Measurements from ENCODE around the gene CEP43. TPM values are rescaled to one million over a fixed set of nuclear protein-coding genes. Genes with fewer than 3 reads are reported as not detected.

CEP43 gene
- total RNA-seq, 2 experiments from 2014 or later, result 19.9 to 20.0 TPM

DNA sequence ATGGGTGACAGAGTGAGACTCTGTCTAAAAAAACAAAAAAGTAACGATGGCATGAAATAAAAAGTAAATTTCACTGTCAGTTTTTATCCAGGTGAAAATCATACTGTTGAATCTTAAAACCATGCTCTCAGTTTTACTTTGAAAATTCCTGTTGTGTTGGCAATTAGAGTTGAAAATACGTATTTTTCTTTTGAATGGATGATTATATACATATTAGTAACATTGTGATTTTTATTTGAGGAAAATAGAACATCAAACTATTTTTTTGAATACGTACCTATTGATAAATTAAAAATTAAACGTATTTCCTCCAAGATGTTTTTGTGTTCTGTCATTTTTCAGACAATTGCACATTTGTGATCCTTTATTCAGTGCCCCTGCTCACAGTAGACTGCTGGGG lies 14.7 kb downstream of the CEP43 start:
- Mint-ChIP-seq H3K27me3 (no peaks in the 10 kb centered on the region), H3K36me3 (ENCODE audit: low read depth) (peaks cover 36% of the 10 kb centered on the region), H3K4me1 (peaks cover 5% of the 10 kb centered on the region), H3K9me3 (ENCODE audit: low read depth) (no peaks in the 10 kb centered on the region), H3K27ac (no peak overlapping the region), H3K4me3 (no peak overlapping the region)
- ATAC-seq (no peak), DNase-seq (no peak)
- ChIA-PET CTCF (interaction anchor here (0.9 to 1.5 kb wide), 2 partner anchors 14 to 25 kb away, joined by 3 to 4 read pairs; no protein-coding TSS in a partner anchor), POLR2A (no interaction called here)
- intact Hi-C loops (cut with DNase I, micrococcal nuclease), result no loop called here

DNA sequence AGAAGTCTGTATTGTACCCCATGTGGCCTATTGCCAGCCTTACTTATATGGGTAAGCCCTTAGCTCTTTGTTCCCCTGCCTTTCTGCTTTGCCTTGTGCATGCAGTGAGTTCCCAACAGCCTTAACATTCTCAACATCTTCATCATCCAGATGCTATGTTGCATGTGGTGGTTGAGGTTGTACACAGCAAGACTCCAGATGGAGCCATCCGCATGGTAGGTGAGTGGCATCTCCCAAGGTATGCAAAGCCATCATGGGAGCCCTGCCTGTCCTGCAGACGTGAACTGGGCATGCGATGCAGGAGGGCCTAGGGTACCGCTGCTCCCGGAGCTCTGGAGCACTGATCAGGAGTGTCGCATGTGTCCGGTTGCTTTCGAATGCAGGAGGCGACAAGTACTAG lies 16.1 kb downstream of the CEP43 start:
- intact Hi-C loops (cut with DNase I, micrococcal nuclease), result no loop called here
- ChIA-PET CTCF (interaction anchor here (1.5 kb wide), 1 partner anchor 15 kb away, joined by 4 read pairs; no protein-coding TSS in a partner anchor), POLR2A (no interaction called here)
- no peak for ATAC-seq
- H3K27ac Mint-ChIP-seq, result no peak overlapping the region
- H3K9me3 Mint-ChIP-seq (ENCODE audit: low read depth), result no peaks in the 10 kb centered on the region
- H3K4me1 Mint-ChIP-seq, result peaks cover 5% of the 10 kb centered on the region
- peaks cover 36% of the 10 kb centered on the region for H3K36me3 Mint-ChIP-seq (ENCODE audit: low read depth)
- H3K4me3 Mint-ChIP-seq, result no peak overlapping the region
- no peaks in the 10 kb centered on the region for H3K27me3 Mint-ChIP-seq
- DNase-seq, result no peak

DNA sequence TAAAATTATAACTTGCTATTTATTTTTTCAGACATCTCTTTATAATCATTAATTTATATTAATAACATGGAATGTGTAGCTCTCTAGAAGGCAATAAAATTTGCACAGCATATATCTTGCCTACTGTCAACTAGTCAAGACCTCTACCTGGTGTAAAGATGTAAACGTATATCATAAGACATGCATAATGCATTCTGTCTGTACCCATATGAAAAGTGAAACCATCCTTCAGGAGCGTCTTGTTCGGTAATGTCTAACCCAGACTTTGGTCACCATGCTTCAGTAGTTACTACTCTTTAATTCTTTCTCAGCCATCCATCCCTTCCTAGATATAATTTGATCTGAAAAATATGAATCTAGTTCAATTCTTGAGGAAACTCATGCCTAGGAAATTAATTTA lies 21.0 kb downstream of the CEP43 start:
- intact Hi-C loops (cut with DNase I, micrococcal nuclease), result no loop called here
- ChIA-PET POLR2A (no interaction called here), CTCF (no interaction called here)
- ATAC-seq (no peak), DNase-seq (no peak)
- Mint-ChIP-seq H3K4me1 (no peaks in the 10 kb centered on the region), H3K9me3 (ENCODE audit: low read depth) (no peaks in the 10 kb centered on the region), H3K36me3 (ENCODE audit: low read depth) (peaks cover 19% of the 10 kb centered on the region), H3K27me3 (no peaks in the 10 kb centered on the region), H3K4me3 (no peak overlapping the region), H3K27ac (no peak overlapping the region)

DNA sequence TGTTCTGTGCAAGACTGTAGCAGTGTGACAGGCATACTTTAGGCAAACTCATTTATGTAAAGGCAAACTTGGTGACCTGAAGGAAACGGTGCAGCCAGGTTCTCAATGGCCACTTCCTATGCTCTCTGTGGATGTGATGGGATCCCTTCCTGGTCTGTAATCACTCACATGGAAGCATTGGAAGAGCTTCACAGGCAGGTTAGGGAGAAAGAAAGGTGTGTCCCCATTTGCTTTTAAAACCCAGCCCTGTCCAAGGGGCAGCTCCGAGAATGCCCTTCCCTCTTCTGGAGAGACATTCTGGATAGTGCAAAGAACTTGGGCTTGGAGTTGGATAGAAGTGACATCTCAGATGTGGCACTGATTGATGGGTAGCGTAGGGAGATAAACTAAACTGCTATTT lies 28.1 kb downstream of the CEP43 start:
- H3K9me3 Mint-ChIP-seq (ENCODE audit: low read depth), result no peaks in the 10 kb centered on the region
- H3K4me3 Mint-ChIP-seq, result no peak overlapping the region
- peaks cover 8% of the 10 kb centered on the region for H3K4me1 Mint-ChIP-seq
- no peak overlapping the region for H3K27ac Mint-ChIP-seq
- CTCF ChIA-PET, result interaction anchor here (0.7 to 1.6 kb wide), 3 partner anchors 15 to 249 kb away, joined by 4 to 5 read pairs (median 4); no protein-coding TSS in a partner anchor
- POLR2A ChIA-PET, result no interaction called here
- DNase-seq, result no peak
- peaks cover 30% of the 10 kb centered on the region for H3K36me3 Mint-ChIP-seq (ENCODE audit: low read depth)
- intact Hi-C loops (cut with DNase I, micrococcal nuclease), result no loop called here
- ATAC-seq, result no peak
- no peaks in the 10 kb centered on the region for H3K27me3 Mint-ChIP-seq

DNA sequence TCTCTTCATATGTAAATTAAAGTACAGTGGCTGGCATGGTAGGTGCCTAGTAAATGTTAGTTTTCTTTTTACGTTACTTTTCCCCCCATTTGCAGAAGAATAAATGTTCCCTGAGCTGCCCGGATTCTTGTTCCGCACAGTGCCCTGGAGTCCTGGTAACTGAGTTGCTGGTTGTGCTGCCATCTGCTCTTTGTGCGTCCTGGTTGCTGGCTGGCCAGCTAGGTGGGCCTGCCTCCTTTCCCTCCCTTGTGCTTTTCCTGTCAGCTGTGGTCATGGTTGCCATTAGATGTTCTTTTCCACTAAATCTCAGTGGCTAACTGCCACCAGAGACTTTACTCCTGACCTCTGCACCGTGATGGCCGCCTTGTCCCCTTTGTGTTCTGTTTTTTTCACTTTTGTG lies 28.6 kb downstream of the CEP43 start:
- Mint-ChIP-seq H3K4me1 (peaks cover 8% of the 10 kb centered on the region), H3K4me3 (no peak overlapping the region), H3K27ac (no peak overlapping the region), H3K9me3 (ENCODE audit: low read depth) (no peaks in the 10 kb centered on the region), H3K27me3 (no peaks in the 10 kb centered on the region), H3K36me3 (ENCODE audit: low read depth) (peaks cover 29% of the 10 kb centered on the region)
- intact Hi-C loops (cut with DNase I, micrococcal nuclease), result no loop called here
- ChIA-PET POLR2A (no interaction called here), CTCF (interaction anchor here (0.7 to 1.6 kb wide), 3 partner anchors 15 to 249 kb away, joined by 4 to 5 read pairs (median 4); no protein-coding TSS in a partner anchor)
- DNase-seq (no peak), ATAC-seq (no peak)

DNA sequence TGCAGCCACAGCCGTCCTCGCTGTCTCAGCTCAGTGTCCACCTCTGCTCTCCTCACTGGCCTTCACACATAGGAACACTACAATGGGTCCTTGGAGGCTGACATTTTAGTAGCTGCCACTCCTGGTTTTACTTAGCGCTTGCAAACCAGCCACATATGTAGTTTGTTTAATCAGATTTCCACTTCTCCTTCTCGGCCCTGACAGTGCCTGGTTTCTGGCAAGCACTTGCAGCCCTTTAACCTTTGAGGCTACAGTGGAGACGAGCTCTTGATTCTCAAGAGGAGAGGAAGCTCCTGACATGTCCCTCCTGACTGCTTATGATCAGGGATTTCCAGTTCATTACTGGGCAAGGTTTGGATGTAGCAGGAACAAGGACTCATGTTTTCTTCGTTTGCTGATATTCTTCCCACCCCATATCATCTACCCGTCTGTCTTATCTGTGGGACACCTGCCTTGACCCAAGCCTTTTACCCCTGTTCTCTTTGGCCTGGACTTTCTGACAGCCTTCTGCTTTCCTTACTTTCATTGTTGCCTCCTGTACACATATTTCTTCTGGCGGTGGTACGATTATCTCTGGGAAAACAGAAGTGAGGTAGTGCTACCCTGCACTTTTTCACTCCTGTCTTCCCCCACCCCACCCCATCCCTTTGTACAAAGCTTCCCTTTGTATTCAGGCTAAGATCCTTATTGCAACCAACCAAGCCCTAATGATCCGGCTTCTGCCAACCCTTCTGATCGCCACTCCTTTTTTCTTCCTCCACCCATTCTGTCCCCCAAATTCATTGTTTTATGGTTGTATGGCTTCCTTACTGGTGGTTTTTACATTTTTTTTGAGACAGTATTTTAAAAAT lies 31.2 kb downstream of the CEP43 start:
- POLR2A ChIA-PET, result no interaction called here
- H3K27ac Mint-ChIP-seq, result no peak overlapping the region
- ATAC-seq (no peak), DNase-seq (no peak)
- H3K36me3 Mint-ChIP-seq (ENCODE audit: low read depth), result peaks cover 41% of the 10 kb centered on the region
- H3K9me3 Mint-ChIP-seq (ENCODE audit: low read depth), result no peaks in the 10 kb centered on the region
- intact Hi-C loops (cut with DNase I, micrococcal nuclease), result no loop called here
- H3K4me1 Mint-ChIP-seq, result peaks cover 8% of the 10 kb centered on the region
- no peak overlapping the region for H3K4me3 Mint-ChIP-seq
- H3K27me3 Mint-ChIP-seq, result no peaks in the 10 kb centered on the region
- CTCF ChIA-PET, result interaction anchor here (1.0 kb wide), 1 partner anchor 19 kb away, joined by 4 read pairs; no protein-coding TSS in a partner anchor

DNA sequence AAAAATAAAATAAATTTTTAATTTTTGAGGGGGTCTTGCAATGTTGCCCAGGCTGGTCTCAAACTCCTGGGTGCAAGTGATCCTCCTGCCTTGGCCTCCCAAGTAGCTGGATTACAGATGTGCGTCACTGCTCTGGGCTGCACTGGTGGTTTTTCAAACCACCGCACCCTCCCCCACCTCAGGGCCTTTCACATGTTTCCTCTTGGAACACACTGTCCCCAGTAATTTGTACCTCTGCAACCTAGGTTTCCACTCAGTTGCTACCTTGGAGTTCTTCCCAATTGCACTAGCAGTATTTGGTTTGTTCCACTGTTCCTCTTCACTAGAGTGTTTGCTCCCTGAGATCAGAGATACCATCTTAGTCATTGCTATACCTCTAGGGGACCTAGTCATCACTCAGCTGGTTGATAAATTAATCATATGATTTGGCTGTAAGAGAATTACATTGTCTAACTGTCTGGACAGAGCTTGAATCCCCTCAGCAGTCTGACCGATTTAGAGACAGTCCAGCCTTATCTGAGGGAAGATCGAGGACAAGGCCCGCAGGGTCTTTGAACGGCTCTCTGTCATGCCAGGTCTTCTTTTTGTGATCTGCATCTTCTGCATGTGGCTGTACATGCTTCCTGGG lies 32.0 kb downstream of the CEP43 start:
- Mint-ChIP-seq H3K27me3 (no peaks in the 10 kb centered on the region), H3K36me3 (ENCODE audit: low read depth) (peaks cover 41% of the 10 kb centered on the region), H3K4me3 (no peak overlapping the region), H3K27ac (peak overlapping the region; percentile 23), H3K4me1 (peaks cover 8% of the 10 kb centered on the region), H3K9me3 (ENCODE audit: low read depth) (no peaks in the 10 kb centered on the region)
- no peak for DNase-seq
- peak; percentile 82 for ATAC-seq
- intact Hi-C loops (cut with DNase I, micrococcal nuclease), result no loop called here
- CTCF ChIA-PET, result interaction anchor here (1.0 kb wide), 1 partner anchor 19 kb away, joined by 4 read pairs; no protein-coding TSS in a partner anchor
- POLR2A ChIA-PET, result no interaction called here

DNA sequence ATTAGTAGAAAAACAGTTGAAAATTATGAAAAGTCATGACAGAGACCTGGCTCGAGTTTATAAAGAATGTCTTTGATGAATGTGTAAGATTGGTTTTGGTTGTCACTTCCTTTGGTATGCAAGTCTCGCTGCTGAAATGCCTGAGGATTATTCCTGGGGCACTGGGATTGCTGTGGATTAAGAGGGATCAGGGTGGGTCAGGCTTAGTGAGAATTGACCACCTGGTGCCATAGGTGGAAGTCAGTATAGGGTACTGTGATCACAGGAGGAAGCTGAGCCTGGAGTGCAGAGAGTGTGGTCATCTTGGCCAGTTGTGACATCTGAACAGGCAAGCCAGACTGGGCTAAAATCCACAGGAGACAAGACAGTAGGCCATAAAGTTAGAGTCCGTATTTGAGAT lies 34.9 kb downstream of the CEP43 start:
- no peak for DNase-seq
- no peaks in the 10 kb centered on the region for H3K27me3 Mint-ChIP-seq
- POLR2A ChIA-PET, result no interaction called here

DNA sequence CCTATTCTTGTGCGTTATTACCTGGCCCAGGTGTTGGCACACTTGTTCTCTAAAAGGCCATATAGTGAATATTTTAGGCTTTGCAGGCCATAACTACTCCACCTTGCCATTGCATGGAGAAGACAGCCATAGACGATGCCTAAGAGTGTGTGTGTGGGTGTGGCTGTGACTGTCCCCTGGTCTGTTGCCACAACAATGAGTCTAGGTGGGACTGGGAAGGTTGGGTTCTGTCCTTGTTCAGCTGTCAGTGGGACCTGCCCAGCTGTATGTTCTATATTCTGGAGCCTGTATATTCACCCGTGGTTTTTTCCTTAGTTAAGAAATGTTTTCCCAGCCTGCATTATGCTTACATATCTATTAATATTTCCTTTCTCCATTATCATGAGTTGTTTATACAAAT lies 38.6 kb downstream of the CEP43 start:
- CTCF ChIA-PET, result no interaction called here
- Mint-ChIP-seq H3K36me3 (ENCODE audit: low read depth) (peaks cover 36% of the 10 kb centered on the region), H3K4me3 (no peak overlapping the region), H3K27me3 (no peaks in the 10 kb centered on the region), H3K27ac (no peak overlapping the region), H3K4me1 (peaks cover 16% of the 10 kb centered on the region), H3K9me3 (ENCODE audit: low read depth) (no peaks in the 10 kb centered on the region)
- intact Hi-C loops (cut with DNase I, micrococcal nuclease), result no loop called here
- ATAC-seq (no peak), DNase-seq (no peak)
- POLR2A ChIA-PET, result no interaction called here

More for the DNA sequence above, 34.9 kb downstream of the CEP43 start:
- ATAC-seq, result no peak
- H3K4me1 Mint-ChIP-seq, result peaks cover 8% of the 10 kb centered on the region
- no peak overlapping the region for H3K27ac Mint-ChIP-seq
- intact Hi-C loops (cut with DNase I, micrococcal nuclease), result no loop called here
- H3K9me3 Mint-ChIP-seq (ENCODE audit: low read depth), result no peaks in the 10 kb centered on the region
- H3K36me3 Mint-ChIP-seq (ENCODE audit: low read depth), result peaks cover 32% of the 10 kb centered on the region
- no peak overlapping the region for H3K4me3 Mint-ChIP-seq
- CTCF ChIA-PET, result interaction anchor here (0.5 to 0.7 kb wide), 2 partner anchors 14 to 108 kb away, joined by 3 read pairs; no protein-coding TSS in a partner anchor

DNA sequence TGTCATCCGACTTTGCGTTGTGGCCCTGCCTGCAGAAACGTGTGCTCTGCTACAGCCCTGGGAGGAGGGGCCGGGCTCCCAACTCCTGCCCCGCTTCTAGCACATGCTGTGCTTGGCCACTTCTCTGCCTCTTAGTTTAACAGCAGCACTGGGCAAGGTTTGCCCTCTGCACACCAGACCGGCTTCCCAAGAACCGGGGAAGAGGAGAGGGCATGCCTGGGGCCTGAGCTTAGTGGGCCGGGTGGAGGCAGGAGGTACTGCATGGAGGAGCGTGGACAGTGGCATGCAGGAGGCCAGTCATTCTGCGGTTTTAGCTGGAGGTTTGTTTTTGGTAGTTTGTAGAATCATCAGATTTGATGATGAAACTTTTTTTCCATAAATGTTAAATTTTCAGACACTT lies 45.5 kb downstream of the CEP43 start:
- Mint-ChIP-seq H3K9me3 (ENCODE audit: low read depth) (no peaks in the 10 kb centered on the region), H3K4me1 (peaks cover 51% of the 10 kb centered on the region), H3K4me3 (no peak overlapping the region), H3K27ac (no peak overlapping the region), H3K36me3 (ENCODE audit: low read depth) (peaks cover 14% of the 10 kb centered on the region), H3K27me3 (no peaks in the 10 kb centered on the region)
- ChIA-PET CTCF (no interaction called here), POLR2A (interaction anchor here (0.6 kb wide), 1 partner anchor 182 kb away, joined by 3 read pairs; no protein-coding TSS in a partner anchor)
- intact Hi-C loops (cut with DNase I, micrococcal nuclease), result loop anchor here (5.0 kb wide), 2 partner anchors 98 to 308 kb away; no protein-coding TSS in a partner anchor
- DNase-seq, result peak; percentile 13
- no peak for ATAC-seq

DNA sequence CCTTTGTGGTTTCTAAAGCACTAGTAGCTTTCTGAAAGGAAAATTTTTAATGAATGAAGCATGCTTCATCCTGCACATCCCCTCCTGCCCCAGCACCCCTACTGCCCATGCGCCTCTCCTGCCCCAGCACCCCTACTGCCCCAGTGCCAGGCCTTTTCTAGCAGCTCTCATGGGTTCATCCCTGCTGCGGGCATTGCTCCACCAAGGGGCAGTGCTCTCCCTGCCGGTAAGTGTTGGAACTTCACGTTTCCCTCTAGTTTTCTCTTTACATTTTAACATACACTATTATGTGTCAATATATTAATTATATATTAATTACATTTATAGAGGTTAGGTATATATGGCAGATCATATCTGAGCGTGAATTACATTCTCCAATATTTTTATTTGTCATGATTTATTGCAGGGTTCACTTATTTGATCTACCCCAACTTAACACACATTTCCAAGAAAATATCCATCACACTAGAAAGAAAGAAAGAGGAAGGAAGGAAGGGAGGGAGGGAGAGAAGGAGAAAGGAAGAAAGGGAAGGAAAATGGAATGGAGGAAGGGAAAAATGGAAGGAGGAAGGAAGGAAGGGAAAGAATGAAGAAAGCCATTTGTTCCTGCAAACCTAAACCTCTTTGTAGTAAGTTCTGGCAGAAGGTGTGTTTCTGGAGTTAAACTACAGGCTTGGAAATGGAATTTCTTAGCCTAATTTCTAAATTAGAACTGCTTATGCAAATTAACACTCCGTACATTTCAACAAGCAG lies 46.8 kb downstream of the CEP43 start:
- H3K4me1 Mint-ChIP-seq, result peaks cover 55% of the 10 kb centered on the region
- intact Hi-C loops (cut with DNase I, micrococcal nuclease), result loop anchor here (2.0 to 5.0 kb wide), 5 partner anchors 47 to 306 kb away; partner anchors contain the start of gene CEP43 (in 1 of the 2)
- H3K36me3 Mint-ChIP-seq (ENCODE audit: low read depth), result peaks cover 9% of the 10 kb centered on the region
- ChIA-PET CTCF (no interaction called here), POLR2A (interaction anchor here (0.6 kb wide), 1 partner anchor 86 kb away, joined by 3 read pairs; no protein-coding TSS in a partner anchor)
- DNase-seq (no peak), ATAC-seq (no peak)
- H3K27me3 Mint-ChIP-seq, result no peaks in the 10 kb centered on the region
- no peak overlapping the region for H3K4me3 Mint-ChIP-seq
- no peaks in the 10 kb centered on the region for H3K9me3 Mint-ChIP-seq (ENCODE audit: low read depth)
- H3K27ac Mint-ChIP-seq, result peak overlapping the region; percentile 20
